Endothelial cell of umbilical vein (primary cell): ENCODE data around the gene SLC19A1. TPM values are rescaled to one million over a fixed set of nuclear protein-coding genes. Genes with fewer than 3 reads are reported as not detected.

ENCODE experiments used
- BruUV-seq: library from RNA; stranded (reverse); fragments of 400-500 nt; replicated peaks from 2 replicates; lab custom pipeline; 2021; lab: Mats Ljungman, UMichigan
- CTCF ChIA-PET: fragments of 300-600, 350-600 bp; sonication (Branson Sonifier 250); formaldehyde crosslinking; loops from one replicate; lab custom pipeline; 2021; ENCODE audit warnings: antibody characterized with exemption, inconsistent platforms; lab: Charles Lee
- POLR2A ChIA-PET: fragments of 300-600, 350-600 bp; sonication (Branson Sonifier 250); formaldehyde crosslinking; loops from one replicate; lab custom pipeline; 2021; ENCODE audit warnings: antibody characterized with exemption, inconsistent platforms; lab: Charles Lee
- DNase-seq: peaks from one replicate; pipeline ENCODE4 v3.0.0-alpha.2; 2011; ENCODE audit warnings: low read depth, low spot score
- FAIRE-seq: peaks from 2 replicates; lab custom pipeline; 2011; peaks lifted over from hg19 to GRCh38; lab: Jason Lieb, UNC
- H2AFZ ChIP-seq: 2 replicates; pipeline ENCODE4 v1.6.0; 2012; ENCODE audit warnings: low read depth, low read length, control low read depth, inconsistent platforms
- H3K27ac ChIP-seq: 2 replicates; pipeline ENCODE4 v1.5.1; 2011; ENCODE audit warnings: low read depth, mild to moderate bottlenecking, control low read depth, low read length, moderate library complexity; ENCODE audit not compliant: insufficient read depth
- H3K27me3 ChIP-seq, 2 experiments: 2 replicates each; pipeline versions ENCODE4 v1.6.0 to v1.6.1; 2011; ENCODE audit warnings: low read length in 2 of 2, mixed read lengths in 1 of 2; ENCODE audit not compliant: control insufficient read depth in 2 of 2, insufficient read depth in 2 of 2
- H3K36me3 ChIP-seq, 2 experiments: 2 replicates in 1 of 2; 3 replicates in 1 of 2; pipeline ENCODE4 v1.5.1; 2011; ENCODE audit warnings: low read length in 2 of 2, mild to moderate bottlenecking in 1 of 2, moderate library complexity in 1 of 2; ENCODE audit not compliant: control insufficient read depth in 2 of 2, insufficient read depth in 2 of 2; ENCODE audit errors: extremely low read depth in 1 of 2
- H3K4me1 ChIP-seq: 3 replicates; pipeline ENCODE4 v1.5.1; 2011; ENCODE audit warnings: mild to moderate bottlenecking, low read length; ENCODE audit not compliant: control insufficient read depth, insufficient read depth; ENCODE audit errors: extremely low read depth
- H3K4me2 ChIP-seq: 2 replicates; pipeline ENCODE4 v1.6.1; 2011; ENCODE audit warnings: low read length, control low read depth, mixed read lengths; ENCODE audit not compliant: insufficient read depth
- H3K4me3 ChIP-seq, 3 experiments: fragments of 200-600 bp in 1 of 3; sonication (generic), shearing (Covaris generic) in 1 of 3; replicated peaks in 1 of 3; 2 replicates each; pipeline ENCODE4 v1.5.1; 2011 to 2016; ENCODE audit warnings: control low read depth in 3 of 3, low read length in 3 of 3, mild to moderate bottlenecking in 2 of 3, inconsistent platforms in 1 of 3, low read depth in 1 of 3, moderate library complexity in 1 of 3; ENCODE audit not compliant: insufficient read depth in 1 of 3
- H3K79me2 ChIP-seq: 2 replicates; pipeline ENCODE4 v1.6.0; 2012; ENCODE audit warnings: low read length, inconsistent platforms; ENCODE audit not compliant: control insufficient read depth, insufficient read depth
- H3K9ac ChIP-seq: replicated peaks from 2 replicates; pipeline ENCODE3; 2011; ENCODE audit warnings: low read length, control low read depth; ENCODE audit not compliant: insufficient read depth; ENCODE audit errors: extremely low read depth
- H3K9me1 ChIP-seq: replicated peaks from 3 replicates; pipeline ENCODE4 v1.6.0; 2011; ENCODE audit warnings: mild to moderate bottlenecking, low read length; ENCODE audit not compliant: control insufficient read depth, insufficient read depth; ENCODE audit errors: extremely low read depth
- H3K9me3 ChIP-seq: replicated peaks from 2 replicates; pipeline ENCODE4 v1.5.1; 2012; ENCODE audit warnings: low read length, inconsistent platforms; ENCODE audit not compliant: control insufficient read depth, insufficient read depth
- H4K20me1 ChIP-seq: replicated peaks from 2 replicates; pipeline ENCODE3; 2011; ENCODE audit warnings: mild to moderate bottlenecking, low read length; ENCODE audit not compliant: control insufficient read depth, insufficient read depth; ENCODE audit errors: extremely low read depth
- EZH2 ChIP-seq: IDR thresholded peaks from 2 replicates; pipeline ENCODE4 v1.6.1; 2012; ENCODE audit warnings: borderline replicate concordance, low read depth, mild to moderate bottlenecking, moderate library complexity, low read length, inconsistent platforms; ENCODE audit not compliant: severe bottlenecking
- FOS ChIP-seq: IDR thresholded peaks from 2 replicates; pipeline ENCODE4 v1.6.1; 2011; ENCODE audit warnings: mild to moderate bottlenecking, low read length, moderate library complexity, borderline replicate concordance; ENCODE audit not compliant: insufficient read depth
- GATA2 ChIP-seq: IDR thresholded peaks from 2 replicates; pipeline ENCODE4 v1.7.0; 2011; ENCODE audit warnings: low read depth, mild to moderate bottlenecking, moderate library complexity, mixed read lengths, low read length; ENCODE audit not compliant: insufficient read length, insufficient read depth
- JUN ChIP-seq: IDR thresholded peaks from 2 replicates; pipeline ENCODE4 v1.6.1; 2011; ENCODE audit warnings: borderline replicate concordance, low read depth; ENCODE audit not compliant: insufficient read length, insufficient read depth
- MYC ChIP-seq: IDR thresholded peaks from one replicate; pipeline ENCODE4 v1.6.1; 2011; ENCODE audit warnings: mild to moderate bottlenecking, low read depth, low read length
- POLR2A ChIP-seq: IDR thresholded peaks from 2 replicates; pipeline ENCODE4 v1.6.1; 2012; ENCODE audit warnings: low read depth, mild to moderate bottlenecking, control low read depth, low read length
- POLR2AphosphoS5 ChIP-seq: IDR thresholded peaks from 2 replicates; pipeline ENCODE4 v1.6.1; 2012; ENCODE audit warnings: low read depth, mild to moderate bottlenecking, control low read depth, low read length, moderate library complexity; ENCODE audit not compliant: insufficient read depth
- dilution Hi-C: fragments of 300-500 bp; cut with MboI; formaldehyde crosslinking; loops from one replicate; pipeline ENCODE4 v1.15.0; 2019; ENCODE audit warnings: low sequenced_read_pairs; ENCODE audit not compliant: extremely low pct_ligation_motif_present
- intact Hi-C: fragments of 100-400 bp; cut with micrococcal nuclease; formaldehyde crosslinking; loops from one replicate; pipeline ENCODE4 v1.10.0; 2022
- polyA plus RNA-seq, 4 experiments: library from polyadenylated mRNA; depleted of rRNA in 3 of 4; stranded (reverse) in 3 of 4; unstranded in 1 of 4; fragments of >200 nt; gene quantifications; 2 replicates each; pipeline versions ENCODE4 v1.2.1 to v1.2.3, GENCODE V29; 2011 to 2012; ENCODE audit warnings: missing spikeins in 1 of 4
- total RNA-seq: library from RNA; stranded (reverse); gene quantifications from 2 replicates; pipeline ENCODE4 v1.2.3, GENCODE V29; 2021
- TF ChIP-seq, protein P1 (sequence below): IDR thresholded peaks from 2 replicates; pipeline ENCODE4 v1.6.1; 2011; ENCODE audit not compliant: insufficient read depth, insufficient read length
- TF ChIP-seq, protein P2 (sequence below), 2 donors: IDR thresholded peaks; 1 replicate in 1 of 2; 2 replicates in 1 of 2; pipeline ENCODE4 v1.5.1; 2011; ENCODE audit warnings: low read length in 2 of 2, mild to moderate bottlenecking in 2 of 2, moderate library complexity in 2 of 2, control low read depth in 1 of 2, inconsistent platforms in 1 of 2, low read depth in 1 of 2; ENCODE audit not compliant: insufficient read depth in 1 of 2; ENCODE audit errors: extremely low read depth in 1 of 2

Gene SLC19A1
- total and polyA plus RNA-seq, 2 donors (not counting 3 experiments of a cell fraction or from before 2014, with no cell fraction given) = 36.3 to 54.6 TPM

DNA sequence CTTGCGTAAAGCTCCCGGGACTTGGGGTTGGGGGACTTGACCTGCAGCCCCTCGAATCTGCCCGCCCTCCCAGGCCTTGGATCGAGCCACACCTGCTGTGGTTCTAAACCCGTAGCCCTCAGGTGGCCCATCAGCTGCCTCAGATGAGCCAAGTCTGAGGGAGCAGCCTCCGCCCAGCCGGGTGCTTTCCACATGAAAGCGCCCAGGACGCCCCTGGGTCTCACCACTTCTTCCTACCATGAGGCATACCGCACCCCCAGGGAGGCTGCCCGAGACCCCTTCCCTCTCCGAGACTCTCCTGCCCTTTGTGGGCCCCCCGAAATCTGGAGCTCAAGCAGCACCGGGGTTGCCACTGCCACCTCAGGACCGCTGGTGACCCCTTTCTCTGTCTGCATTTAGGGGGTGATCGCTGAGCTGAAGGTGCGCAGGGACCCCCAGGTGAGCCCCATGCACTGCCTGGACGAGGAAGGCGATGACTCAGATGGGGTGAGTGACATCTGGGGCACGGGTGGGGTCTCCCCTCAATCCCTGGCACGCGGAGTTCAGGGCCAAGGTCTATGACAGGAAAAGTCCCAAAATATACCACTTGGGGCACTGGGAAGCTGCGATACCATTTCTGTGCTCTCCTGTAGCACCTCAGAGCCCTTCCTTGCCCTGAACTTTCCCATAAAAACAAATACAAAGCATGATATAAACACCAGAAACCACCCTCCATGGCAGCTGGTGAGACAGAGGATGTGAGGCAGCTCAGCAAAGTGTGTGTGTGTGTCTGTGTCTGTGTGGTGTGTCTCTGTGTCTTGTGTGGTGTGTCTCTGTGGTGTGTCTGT, 68.5 kb downstream of the SLC19A1 start:
- Histone ChIP-seq H3K4me3 (no peak overlapping the region), H3K9me1 (no peaks in the 10 kb centered on the region), H3K4me2 (no peak overlapping the region), H3K27ac (no peak overlapping the region), H3K9ac (no peak overlapping the region), H4K20me1 (no peaks in the 10 kb centered on the region), H2AFZ (no peak overlapping the region), H3K79me2 (peaks cover 24% of the 10 kb centered on the region), H3K9me3 (no peaks in the 10 kb centered on the region), H3K27me3 (no peaks in the 10 kb centered on the region), H3K36me3 (peaks cover 6 to 16% of the 10 kb centered on the region in 2 experiments), H3K4me1 (peaks cover 28% of the 10 kb centered on the region)
- POLR2A ChIA-PET = no interaction called here
- FAIRE-seq (no peak), DNase-seq (no peak)
- CTCF ChIA-PET = no interaction called here
- dilution Hi-C loops = no loop called here
- intact Hi-C loops = loop anchor here (10.0 kb wide), 1 partner anchor 61 kb away; no protein-coding TSS in a partner anchor
- BruUV-seq = no TSS peak
- TF ChIP-seq EZH2 (no peak), JUN (no peak), MYC (no peak), POLR2AphosphoS5 (no peak), FOS (no peak), POLR2A (no peak), GATA2 (no peak)
- TF ChIP-seq, protein P1, sequence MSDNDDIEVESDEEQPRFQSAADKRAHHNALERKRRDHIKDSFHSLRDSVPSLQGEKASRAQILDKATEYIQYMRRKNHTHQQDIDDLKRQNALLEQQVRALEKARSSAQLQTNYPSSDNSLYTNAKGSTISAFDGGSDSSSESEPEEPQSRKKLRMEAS = no peak
- TF ChIP-seq, protein P2, sequence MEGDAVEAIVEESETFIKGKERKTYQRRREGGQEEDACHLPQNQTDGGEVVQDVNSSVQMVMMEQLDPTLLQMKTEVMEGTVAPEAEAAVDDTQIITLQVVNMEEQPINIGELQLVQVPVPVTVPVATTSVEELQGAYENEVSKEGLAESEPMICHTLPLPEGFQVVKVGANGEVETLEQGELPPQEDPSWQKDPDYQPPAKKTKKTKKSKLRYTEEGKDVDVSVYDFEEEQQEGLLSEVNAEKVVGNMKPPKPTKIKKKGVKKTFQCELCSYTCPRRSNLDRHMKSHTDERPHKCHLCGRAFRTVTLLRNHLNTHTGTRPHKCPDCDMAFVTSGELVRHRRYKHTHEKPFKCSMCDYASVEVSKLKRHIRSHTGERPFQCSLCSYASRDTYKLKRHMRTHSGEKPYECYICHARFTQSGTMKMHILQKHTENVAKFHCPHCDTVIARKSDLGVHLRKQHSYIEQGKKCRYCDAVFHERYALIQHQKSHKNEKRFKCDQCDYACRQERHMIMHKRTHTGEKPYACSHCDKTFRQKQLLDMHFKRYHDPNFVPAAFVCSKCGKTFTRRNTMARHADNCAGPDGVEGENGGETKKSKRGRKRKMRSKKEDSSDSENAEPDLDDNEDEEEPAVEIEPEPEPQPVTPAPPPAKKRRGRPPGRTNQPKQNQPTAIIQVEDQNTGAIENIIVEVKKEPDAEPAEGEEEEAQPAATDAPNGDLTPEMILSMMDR (IDR thresholded peaks at IDR 0.05; ENCODE audit: extremely low read depth in 1 of 2, insufficient read depth in 1 of 2, low read depth in 1 of 2, low read length in 2 of 2) = no peak
